GM18505 (cell line): ENCODE measurements around the gene KIF1A.
"Not testable (repeated sequence)": the region's sequence is repeated elsewhere in the genome, so short reads cannot be mapped to it uniquely, and the experiment has no call there.

Experiments used
- ATAC-seq: cut with Tn5 transposase; IDR thresholded peaks from one replicate; pipeline ENCODE4 v1.9.1; 2021; ENCODE audit not compliant: unreplicated experiment
- POLR2A ChIP-seq: IDR thresholded peaks from 4 replicates; pipeline ENCODE4 v1.6.1; 2011; ENCODE audit warnings: borderline replicate concordance; ENCODE audit not compliant: insufficient read depth, insufficient read length; ENCODE audit errors: extremely low read depth

The KIF1A gene

DNA sequence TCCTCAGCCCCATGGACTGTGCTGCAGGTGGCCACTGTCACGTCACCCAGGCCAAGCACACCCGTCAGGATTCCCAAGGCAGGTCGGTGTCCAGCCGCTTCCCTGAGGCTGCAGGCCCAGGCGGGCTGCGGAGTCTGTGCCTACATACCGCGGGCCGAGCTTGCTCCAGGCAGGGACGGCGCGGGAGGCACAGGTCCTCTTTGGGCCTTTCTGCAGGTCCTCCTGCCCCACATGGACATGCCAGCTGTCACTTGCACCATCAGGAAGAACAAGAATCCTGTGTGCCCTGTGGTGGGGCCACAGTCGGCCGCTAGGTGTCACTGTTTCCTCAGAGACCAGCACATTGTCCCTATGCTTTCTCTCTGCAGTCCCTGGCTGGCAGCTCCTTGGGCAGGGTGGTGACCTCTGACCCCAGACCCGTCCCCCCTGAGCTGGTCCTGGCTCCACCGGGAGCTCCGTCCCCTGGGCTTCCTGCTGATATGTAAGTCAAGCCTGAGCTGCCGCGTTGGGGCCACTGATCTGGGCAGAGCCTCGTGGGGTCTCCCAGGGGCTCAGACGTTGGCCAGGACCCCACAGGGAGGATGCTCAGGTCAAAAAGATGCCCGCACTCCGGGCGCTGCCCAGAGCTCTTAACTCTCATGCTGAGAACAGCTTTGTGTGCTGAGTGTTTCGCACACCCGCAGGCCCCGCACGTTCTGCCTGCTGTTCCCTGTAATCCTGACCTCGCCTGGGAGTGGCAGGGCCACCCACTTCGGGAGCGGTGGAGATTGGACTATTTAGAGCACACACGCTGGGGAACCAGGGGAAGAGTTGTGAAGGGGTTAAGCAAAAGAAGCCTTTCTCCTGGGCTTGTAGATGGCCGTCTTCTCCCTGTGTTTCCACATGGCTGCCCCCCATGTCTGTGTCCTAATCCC, 31.3 kb upstream of the KIF1A start:
- ATAC-seq = no peak
- TF ChIP-seq POLR2A = no peak

DNA sequence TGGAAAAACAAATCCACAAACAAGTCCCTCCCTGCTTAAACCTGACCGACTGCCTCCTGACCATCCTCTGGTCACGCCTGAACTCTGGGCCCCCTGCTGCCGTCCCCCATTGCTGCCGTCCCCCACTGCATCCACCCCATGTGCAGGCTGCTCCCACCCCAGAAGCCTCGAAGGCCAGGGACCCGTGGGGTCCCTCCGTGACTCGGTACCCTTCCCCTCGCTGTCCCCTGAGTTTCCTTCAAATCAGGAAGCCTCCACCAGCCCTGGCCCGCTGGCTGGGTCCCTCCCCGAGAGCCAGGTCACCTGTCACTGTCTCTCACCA, 30.7 kb upstream of the KIF1A start:
- no peak for TF ChIP-seq POLR2A
- no peak for ATAC-seq

DNA sequence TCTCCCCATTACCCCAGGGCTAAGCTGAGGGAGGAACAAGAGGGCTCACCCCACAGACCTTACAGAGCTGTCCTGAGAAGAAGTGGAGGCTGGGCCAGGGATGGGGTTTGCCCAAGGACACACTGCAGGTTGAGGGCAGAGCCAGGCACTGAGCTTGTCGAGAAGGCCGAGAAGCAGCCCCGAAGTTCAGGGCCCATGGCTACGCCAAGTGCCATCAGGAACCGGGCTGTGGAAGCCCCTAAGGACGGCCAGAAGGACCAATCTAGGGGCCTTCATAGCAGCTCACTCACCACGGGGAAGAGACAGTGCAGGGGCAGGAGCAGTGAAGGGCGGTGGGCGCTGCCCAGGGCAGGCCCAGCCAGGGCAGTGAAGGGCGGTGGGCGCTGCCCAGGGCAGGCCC, 30.0 kb upstream of the KIF1A start:
- no peak for ATAC-seq
- no peak for TF ChIP-seq POLR2A

DNA sequence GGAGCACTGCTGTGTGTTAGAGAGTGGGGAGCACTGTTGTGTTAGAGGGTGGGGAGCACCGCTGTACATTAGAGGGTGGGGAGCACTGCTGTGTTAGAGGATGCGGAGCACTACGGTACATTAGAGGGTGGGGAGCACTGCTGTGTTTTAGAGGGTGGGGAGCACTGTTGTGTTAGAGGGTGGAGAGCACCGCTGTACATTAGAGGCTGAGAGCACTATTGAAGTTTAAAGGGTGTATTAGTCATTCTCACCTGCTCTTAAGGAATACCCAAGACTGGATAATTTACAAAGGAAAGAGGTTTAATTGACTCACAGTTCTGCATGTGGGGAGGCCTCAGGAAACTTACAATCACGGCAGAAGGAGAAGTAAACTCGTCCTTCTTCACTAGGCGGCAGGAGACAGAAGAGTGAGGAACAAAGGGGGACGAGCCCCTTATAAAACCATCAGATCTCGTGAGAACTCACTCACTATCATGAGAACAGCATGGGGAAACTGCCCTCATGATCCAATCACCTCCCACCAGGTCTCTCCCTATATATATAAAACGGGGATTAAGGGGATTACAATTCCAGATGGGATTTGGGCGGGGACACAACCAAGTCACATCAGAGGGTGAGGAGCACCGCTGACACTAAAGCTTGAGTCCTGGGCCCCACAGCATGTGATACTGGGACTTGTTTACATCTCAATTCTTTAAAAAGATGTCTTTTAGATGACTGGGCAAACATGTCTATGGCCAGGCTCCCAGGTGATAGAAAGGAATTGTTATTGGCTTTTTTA, 29.1 kb upstream of the KIF1A start:
- ATAC-seq = no peak
- no peak for TF ChIP-seq POLR2A

DNA sequence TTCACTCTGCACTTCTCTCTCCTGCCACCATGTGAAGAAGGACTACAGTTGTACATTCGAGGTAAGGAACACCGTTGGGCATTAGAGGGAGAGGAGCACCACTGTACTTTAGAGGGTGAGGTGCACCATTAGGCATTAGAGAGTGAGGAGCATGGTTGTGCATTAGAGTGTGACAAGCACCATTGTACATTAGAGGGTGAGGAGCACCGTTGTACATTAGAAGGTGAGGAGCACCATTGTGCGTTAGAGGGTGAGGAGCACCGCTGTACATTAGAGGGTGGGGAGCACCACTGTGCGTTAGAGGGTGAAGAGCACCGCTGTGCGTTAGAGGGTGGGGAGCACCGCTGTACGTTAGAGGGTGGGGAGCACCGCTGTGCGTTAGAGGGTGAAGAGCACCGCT, 27.8 kb upstream of the KIF1A start:
- ATAC-seq = no peak
- TF ChIP-seq POLR2A = no peak

DNA sequence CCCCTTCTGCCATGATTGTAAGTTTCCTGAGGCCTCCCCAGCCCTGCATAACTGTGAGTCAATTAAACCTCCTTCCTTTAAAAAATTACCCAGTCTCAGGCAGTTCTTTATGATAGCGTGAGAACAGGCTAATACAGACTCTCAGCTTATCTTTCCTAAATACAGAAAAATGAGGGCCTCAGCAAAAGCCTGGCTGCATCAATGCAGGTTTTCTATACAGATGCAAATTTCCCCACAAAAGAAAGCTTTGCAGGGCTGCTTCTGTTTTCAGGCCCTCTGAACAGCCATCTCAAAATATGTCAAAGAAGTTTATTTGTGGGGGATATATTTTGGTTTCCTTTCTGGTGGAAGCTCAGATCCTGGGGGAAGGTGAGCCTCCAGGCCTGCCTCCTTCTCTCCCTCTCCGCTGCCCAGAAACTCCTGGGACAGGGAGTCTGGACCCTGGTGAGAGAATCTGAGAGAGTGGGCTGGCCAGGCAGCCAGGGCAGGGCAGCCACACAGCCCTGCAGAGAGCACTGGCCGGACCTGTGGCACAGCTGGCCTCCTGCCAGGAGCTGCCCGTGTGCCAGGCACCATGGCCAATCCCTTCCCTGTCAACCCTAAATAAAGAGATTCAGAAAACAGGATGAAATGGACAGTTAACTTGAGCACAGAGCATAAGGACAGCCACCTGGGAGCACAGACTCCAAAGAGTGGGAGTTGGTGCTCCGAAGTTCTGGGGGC, 27.0 kb upstream of the KIF1A start:
- ATAC-seq = no peak
- no peak for TF ChIP-seq POLR2A

DNA sequence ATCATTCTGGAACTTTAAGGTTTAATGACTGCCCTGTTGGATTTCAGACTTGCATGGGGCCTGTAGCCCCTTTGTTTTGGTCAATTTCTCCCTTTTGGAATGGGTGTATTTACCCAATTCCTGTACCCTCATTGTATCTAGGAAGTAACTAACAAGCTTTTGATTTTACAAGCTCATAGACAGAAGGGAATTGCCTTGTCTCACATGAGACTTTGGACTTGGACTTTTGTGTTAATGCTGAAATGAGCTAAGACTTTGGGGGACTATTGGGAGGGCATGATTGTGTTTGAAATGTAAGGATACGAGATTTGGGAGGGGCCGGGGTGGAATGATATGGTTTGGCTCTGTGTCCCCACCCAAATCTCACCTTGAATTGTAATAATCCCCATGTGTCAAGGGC, 26.3 kb upstream of the KIF1A start:
- ATAC-seq = not testable (repeated sequence)

DNA sequence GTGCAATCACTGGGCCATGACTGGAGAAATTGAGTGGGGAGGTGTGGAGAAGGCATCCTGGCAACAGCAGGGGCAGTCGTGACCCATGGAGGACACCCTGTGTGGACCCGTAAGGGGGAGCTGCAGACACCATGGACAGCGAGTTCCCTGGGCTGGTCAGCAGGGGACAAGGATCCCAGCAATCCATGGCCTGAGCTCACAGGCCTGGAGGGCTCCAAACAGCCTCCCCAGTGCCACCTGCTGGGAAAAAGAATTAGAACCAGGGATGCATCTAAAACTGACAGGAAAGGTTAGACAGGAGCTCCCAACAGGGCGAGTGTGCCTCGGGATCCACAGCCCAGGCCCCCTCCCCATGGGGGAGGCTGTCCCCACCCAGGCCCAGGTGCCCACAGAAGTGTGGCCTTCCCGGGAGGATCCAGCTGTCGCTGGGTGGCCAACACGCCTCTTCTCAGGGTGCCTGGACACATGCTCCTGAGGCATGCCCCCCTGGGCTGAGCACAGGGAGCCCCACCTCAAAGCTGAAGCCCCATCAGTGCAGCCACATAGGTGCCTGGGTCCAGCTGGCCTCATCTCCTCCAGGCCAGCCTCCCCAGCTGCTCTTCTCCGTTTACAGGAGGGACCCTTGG, 20.5 kb upstream of the KIF1A start:
- no peak for ATAC-seq
- no peak for TF ChIP-seq POLR2A

DNA sequence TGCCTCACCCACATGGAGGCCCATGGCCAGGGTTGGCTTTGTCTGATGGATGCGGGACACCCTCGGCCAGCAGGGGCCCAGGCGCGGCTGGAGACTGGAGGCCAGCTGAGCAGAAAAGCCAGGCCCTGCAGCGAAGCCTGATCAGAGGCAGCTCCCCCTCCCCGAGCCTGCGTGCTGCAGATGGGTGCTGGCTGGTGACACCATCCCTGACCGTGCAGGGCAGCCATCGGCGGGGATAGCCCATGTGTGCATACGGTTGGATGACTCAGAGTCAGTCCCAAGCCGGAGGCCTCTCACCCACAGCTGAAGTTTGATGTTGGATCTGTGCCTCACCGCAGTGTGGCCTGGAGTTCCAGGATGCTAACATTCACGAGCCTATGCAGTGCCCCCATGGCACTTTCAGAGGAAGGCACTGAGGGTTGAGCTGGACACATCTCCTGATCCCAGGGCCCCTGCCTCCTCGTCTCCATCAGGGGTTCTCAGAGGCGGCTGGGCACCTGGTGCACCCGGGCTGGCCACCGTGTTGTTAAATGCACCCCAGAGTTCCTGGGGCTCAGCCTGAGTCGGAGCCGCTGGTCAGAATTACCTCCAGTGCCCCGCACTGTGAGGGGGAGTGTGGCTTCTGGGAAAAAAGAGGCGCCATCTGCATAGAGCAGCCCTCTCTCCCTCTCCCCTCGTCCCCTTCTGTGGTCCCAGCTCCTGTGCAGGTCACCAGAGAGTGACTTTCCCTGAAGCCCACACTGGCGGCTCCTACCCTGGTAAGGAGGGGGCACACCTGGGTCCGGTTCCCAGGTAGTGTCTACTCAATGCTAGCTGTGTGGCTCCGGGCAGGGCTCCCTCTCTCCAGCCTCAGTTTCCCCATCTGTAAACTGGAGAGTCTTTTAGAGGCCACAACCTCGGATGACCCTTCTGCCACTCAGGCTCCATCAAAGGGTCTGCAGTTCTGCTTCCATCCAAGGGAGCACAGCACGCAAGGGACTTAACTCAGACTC, 19.4 kb upstream of the KIF1A start:
- no peak for TF ChIP-seq POLR2A
- ATAC-seq = no peak

DNA sequence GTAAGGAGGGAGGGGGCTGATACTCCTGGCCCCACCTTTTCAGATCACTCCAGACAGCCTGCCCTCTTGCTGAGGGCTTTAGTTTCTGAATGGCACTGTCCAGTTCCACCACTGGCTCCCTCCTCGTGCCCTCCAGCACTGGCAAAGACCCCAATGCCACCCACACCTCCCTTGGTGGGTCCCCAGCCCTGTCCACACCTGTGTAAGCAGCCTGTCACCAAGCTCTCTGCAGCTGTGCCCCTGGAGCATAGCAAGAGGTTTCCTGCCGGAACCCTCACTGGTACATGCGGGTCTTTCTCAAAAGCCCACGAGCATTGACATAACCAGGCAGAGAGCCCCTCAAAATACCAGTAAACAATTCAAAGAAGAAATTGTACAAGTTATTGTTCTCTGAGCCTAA, 17.6 kb upstream of the KIF1A start:
- no peak for ATAC-seq

DNA sequence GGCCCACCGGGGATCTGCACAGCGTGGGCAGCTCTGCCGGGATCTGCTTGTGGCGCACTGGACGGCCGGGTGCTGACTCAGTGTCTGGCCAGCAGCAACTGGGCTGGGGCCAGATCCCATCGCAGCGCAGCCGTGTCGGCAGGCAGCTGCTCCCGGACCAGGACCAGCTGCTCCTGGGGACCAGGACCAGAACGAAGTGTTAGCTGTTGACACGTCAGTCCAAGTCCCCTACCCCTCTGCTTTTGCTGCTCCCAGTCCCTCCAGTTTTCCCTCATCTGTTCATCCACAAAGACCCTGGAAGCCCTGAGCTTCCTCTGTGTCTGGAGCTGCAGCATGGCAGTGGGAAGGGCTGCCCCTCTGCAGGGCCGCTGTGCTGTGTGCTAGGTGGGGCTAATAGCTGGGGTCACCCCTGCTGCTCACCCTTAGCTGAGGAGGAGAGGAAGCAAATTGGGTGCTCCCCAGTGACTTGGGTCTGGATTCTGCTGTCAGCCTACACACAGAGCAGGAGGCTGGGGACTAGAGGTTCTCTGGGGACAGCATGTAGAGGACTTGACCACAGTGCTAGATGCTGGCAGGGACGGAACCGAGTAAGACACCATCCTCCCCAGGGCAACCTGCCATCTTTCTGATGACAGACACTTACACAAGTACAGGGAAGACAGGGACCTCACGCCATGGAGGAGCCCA, 16.9 kb upstream of the KIF1A start:
- no peak for TF ChIP-seq POLR2A
- ATAC-seq = no peak

More for the DNA sequence above, 17.6 kb upstream of the KIF1A start:
- TF ChIP-seq POLR2A = no peak

DNA sequence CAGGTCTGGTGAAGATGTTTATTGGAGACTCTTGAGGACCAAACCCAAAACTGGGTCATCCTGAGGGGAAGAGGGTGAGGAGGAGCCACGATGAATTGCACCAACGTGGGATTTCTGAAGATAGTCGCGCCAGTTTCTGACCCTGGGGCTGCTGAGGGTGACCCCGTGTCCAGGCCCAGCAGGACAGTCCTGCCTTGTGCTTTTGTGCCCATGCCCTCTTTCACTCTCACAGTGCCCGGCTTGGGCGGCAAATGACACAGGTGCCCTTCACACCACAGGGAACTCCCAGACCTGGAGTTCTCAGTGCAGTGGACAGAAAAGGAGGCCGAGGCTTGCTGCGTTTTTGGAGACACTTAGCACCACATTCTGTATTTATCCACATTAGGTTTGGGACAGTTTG, 15.5 kb upstream of the KIF1A start:
- no peak for ATAC-seq
- TF ChIP-seq POLR2A = no peak
